ENCODE measurements around the gene CFB.

CFB gene

DNA sequence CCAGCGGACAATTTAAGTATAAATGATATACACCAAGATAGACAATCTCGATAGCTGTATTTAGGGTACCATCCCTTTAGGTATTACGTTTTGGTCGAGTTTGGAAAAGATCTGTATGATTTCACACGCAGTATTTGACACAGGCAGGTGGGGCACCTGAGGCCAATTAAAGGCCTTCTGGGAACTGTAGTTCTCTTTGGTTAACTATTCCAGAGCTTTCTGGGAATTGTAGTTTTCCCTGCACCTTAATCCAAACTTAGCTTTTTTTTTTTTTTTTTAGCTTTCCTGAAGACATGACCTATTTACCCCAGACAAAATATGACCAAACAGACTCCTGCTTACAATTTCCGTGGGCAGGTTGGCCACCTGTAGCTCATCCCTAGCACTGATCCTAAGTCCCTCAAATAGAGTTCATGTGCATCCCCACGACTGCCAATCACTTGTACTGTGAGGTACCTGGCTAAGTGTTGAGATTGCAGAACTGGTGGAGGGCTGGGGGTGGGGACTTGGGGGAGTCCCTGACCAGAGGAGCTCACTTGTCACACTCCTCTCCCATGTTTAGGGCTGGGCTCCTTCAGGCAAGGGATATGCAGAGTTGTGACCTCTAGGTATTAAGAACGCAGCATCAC, 47.4 kb upstream of the CFB start:
- TF ChIP-seq CSDC2 (CRISPR knock-in tag; IDR thresholded peaks at IDR 0.05) (no peak), TOX (CRISPR knock-in tag; IDR thresholded peaks at IDR 0.05; ENCODE audit: borderline replicate concordance) (no peak), ISL1 (CRISPR knock-in tag; IDR thresholded peaks at IDR 0.05) (no peak), SNAI2 (CRISPR knock-in tag; IDR thresholded peaks at IDR 0.05) (no peak), GLIS3 (CRISPR knock-in tag; IDR thresholded peaks at IDR 0.05) (no peak), ARNTL (CRISPR knock-in tag; IDR thresholded peaks at IDR 0.05; ENCODE audit: borderline replicate concordance, low read depth) (no peak), TCF4 (CRISPR knock-in tag; IDR thresholded peaks at IDR 0.05; ENCODE audit: borderline replicate concordance) (no peak), RARB (CRISPR knock-in tag; IDR thresholded peaks at IDR 0.05) (no peak), ZNF70 (CRISPR knock-in tag; IDR thresholded peaks at IDR 0.05) (no peak), ZFP3 (CRISPR knock-in tag; IDR thresholded peaks at IDR 0.05) (no peak), ZNF565 (CRISPR knock-in tag; conservative IDR thresholded peaks at IDR 0.05; ENCODE audit: low read depth) (no peak)
- TF ChIP-seq, protein P1, sequence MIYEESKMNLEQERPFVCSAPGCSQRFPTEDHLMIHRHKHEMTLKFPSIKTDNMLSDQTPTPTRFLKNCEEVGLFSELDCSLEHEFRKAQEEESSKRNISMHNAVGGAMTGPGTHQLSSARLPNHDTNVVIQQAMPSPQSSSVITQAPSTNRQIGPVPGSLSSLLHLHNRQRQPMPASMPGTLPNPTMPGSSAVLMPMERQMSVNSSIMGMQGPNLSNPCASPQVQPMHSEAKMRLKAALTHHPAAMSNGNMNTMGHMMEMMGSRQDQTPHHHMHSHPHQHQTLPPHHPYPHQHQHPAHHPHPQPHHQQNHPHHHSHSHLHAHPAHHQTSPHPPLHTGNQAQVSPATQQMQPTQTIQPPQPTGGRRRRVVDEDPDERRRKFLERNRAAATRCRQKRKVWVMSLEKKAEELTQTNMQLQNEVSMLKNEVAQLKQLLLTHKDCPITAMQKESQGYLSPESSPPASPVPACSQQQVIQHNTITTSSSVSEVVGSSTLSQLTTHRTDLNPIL (CRISPR knock-in tag; IDR thresholded peaks at IDR 0.05; ENCODE audit: low read depth) = no peak
- TF ChIP-seq, protein P2, sequence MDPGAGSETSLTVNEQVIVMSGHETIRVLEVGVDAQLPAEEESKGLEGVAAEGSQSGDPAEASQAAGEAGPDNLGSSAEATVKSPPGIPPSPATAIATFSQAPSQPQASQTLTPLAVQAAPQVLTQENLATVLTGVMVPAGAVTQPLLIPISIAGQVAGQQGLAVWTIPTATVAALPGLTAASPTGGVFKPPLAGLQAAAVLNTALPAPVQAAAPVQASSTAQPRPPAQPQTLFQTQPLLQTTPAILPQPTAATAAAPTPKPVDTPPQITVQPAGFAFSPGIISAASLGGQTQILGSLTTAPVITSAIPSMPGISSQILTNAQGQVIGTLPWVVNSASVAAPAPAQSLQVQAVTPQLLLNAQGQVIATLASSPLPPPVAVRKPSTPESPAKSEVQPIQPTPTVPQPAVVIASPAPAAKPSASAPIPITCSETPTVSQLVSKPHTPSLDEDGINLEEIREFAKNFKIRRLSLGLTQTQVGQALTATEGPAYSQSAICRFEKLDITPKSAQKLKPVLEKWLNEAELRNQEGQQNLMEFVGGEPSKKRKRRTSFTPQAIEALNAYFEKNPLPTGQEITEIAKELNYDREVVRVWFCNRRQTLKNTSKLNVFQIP (CRISPR knock-in tag; IDR thresholded peaks at IDR 0.05; ENCODE audit: borderline replicate concordance, low read depth) = no peak
- TF ChIP-seq, protein P3, sequence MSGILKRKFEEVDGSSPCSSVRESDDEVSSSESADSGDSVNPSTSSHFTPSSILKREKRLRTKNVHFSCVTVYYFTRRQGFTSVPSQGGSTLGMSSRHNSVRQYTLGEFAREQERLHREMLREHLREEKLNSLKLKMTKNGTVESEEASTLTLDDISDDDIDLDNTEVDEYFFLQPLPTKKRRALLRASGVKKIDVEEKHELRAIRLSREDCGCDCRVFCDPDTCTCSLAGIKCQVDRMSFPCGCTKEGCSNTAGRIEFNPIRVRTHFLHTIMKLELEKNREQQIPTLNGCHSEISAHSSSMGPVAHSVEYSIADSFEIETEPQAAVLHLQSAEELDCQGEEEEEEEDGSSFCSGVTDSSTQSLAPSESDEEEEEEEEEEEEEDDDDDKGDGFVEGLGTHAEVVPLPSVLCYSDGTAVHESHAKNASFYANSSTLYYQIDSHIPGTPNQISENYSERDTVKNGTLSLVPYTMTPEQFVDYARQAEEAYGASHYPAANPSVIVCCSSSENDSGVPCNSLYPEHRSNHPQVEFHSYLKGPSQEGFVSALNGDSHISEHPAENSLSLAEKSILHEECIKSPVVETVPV (CRISPR knock-in tag; IDR thresholded peaks at IDR 0.05) = no peak
- TF ChIP-seq, protein P4, sequence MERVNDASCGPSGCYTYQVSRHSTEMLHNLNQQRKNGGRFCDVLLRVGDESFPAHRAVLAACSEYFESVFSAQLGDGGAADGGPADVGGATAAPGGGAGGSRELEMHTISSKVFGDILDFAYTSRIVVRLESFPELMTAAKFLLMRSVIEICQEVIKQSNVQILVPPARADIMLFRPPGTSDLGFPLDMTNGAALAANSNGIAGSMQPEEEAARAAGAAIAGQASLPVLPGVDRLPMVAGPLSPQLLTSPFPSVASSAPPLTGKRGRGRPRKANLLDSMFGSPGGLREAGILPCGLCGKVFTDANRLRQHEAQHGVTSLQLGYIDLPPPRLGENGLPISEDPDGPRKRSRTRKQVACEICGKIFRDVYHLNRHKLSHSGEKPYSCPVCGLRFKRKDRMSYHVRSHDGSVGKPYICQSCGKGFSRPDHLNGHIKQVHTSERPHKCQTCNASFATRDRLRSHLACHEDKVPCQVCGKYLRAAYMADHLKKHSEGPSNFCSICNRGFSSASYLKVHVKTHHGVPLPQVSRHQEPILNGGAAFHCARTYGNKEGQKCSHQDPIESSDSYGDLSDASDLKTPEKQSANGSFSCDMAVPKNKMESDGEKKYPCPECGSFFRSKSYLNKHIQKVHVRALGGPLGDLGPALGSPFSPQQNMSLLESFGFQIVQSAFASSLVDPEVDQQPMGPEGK (CRISPR knock-in tag; IDR thresholded peaks at IDR 0.05; ENCODE audit: borderline replicate concordance) = no peak
- TF ChIP-seq, protein P5, sequence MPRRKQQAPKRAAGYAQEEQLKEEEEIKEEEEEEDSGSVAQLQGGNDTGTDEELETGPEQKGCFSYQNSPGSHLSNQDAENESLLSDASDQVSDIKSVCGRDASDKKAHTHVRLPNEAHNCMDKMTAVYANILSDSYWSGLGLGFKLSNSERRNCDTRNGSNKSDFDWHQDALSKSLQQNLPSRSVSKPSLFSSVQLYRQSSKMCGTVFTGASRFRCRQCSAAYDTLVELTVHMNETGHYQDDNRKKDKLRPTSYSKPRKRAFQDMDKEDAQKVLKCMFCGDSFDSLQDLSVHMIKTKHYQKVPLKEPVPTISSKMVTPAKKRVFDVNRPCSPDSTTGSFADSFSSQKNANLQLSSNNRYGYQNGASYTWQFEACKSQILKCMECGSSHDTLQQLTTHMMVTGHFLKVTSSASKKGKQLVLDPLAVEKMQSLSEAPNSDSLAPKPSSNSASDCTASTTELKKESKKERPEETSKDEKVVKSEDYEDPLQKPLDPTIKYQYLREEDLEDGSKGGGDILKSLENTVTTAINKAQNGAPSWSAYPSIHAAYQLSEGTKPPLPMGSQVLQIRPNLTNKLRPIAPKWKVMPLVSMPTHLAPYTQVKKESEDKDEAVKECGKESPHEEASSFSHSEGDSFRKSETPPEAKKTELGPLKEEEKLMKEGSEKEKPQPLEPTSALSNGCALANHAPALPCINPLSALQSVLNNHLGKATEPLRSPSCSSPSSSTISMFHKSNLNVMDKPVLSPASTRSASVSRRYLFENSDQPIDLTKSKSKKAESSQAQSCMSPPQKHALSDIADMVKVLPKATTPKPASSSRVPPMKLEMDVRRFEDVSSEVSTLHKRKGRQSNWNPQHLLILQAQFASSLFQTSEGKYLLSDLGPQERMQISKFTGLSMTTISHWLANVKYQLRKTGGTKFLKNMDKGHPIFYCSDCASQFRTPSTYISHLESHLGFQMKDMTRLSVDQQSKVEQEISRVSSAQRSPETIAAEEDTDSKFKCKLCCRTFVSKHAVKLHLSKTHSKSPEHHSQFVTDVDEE (CRISPR knock-in tag; IDR thresholded peaks at IDR 0.05) = no peak
- ATAC-seq = peak; percentile 57

DNA sequence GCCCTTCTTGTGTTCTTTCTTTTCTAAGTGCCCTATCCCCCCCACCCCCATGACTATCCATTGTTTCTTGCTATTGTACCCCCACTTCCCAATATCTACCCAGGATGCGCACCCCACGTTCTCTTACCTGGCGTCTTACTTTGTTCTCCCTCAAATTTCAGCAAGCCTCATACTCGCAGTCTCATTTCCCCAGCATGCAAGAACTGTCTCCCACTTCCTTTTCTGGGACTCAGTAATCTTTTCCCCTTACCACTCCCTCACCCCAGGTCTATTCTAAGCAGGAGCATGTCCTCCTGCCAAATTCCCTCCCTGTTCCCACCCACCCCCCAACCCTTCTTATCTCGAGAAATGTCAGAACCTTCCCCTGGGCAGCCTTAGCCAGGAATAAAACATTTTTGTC, 46.7 kb upstream of the CFB start:
- TF ChIP-seq, protein P4 (CRISPR knock-in tag; IDR thresholded peaks at IDR 0.05; ENCODE audit: borderline replicate concordance) = no peak
- no peak for TF ChIP-seq CSDC2 (CRISPR knock-in tag; IDR thresholded peaks at IDR 0.05)
- ATAC-seq = no peak
